ENCODE measurements around the gene ZNF471. TPM values are rescaled to one million over a fixed set of nuclear protein-coding genes. Genes with fewer than 3 reads are reported as not detected.

Gene ZNF471
- total and polyA plus RNA-seq, 10 of the 15 experiments (the other 5 are each of a cell fraction or from before 2014, with no cell fraction given): 0.03 TPM; not detected in 9

DNA sequence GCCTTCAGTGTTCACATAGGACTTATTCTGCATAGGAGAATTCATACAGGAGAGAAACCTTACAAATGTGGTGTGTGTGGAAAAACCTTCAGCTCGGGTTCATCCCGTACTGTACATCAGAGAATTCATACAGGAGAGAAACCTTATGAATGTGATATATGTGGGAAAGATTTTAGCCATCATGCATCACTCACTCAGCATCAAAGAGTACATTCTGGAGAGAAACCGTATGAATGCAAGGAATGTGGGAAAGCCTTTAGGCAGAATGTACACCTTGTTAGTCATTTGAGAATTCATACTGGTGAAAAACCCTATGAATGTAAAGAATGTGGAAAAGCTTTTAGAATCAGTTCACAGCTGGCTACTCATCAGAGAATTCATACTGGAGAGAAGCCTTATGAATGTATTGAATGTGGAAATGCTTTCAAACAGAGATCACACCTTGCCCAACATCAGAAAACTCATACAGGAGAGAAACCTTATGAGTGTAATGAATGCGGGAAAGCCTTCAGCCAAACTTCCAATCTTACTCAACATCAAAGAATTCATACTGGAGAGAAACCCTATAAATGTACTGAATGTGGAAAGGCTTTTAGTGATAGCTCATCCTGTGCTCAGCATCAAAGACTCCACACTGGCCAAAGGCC is 17.7 kb downstream of the ZNF471 start (continued):
- TF ChIP-seq CTCF (IDR thresholded peaks at IDR 0.05 in 2 of 3, conservative IDR thresholded peaks at IDR 0.05 in 1 of 3; ENCODE audit: control insufficient read depth in 2 of 3, extremely low read depth in 1 of 3, insufficient read depth in 1 of 3, low read depth in 3 of 3, low read length in 3 of 3): no peak
- TF ChIP-seq CHD1 (IDR thresholded peaks at IDR 0.05; ENCODE audit: low read depth, low read length): no peak

DNA sequence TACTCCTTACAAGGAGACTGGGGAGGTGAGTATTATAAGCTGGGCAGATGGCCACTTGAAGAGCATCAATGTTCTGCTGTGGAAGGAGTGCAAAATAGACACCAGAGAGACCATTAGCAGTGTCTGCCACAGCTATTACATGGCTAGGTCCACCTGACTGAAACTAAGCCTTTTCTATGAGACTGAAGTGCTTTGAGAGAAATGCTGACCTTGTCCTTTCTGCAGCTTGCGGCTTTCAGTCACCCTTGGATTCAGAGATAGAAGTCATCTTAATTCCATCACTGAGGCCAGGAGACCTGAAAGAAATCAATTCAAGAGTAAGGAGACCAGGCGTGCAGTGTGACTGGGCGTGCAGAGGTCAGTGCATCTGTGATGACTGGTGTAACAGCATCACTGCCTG is 29.8 kb downstream of the ZNF471 start:
- Histone ChIP-seq H3K27ac (ENCODE audit: control insufficient read depth, insufficient read depth) (no peak overlapping the region), H3K79me2 (ENCODE audit: control insufficient read depth, insufficient read depth, low read length) (no peaks in the 10 kb centered on the region), H3K4me3 (no peak overlapping the region), H3K9me3 (replicated peaks; ENCODE audit: control insufficient read depth, insufficient read depth, low read length) (peaks cover 8% of the 10 kb centered on the region), H2AFZ (ENCODE audit: control insufficient read depth, low read depth, low read length) (no peak overlapping the region), H3K36me3 (ENCODE audit: control insufficient read depth in 2 of 2, insufficient read depth in 2 of 2, low read length in 1 of 2) (no peaks in the 10 kb centered on the region), H4K20me1 (ENCODE audit: control insufficient read depth, insufficient read depth) (no peaks in the 10 kb centered on the region), H3K9ac (ENCODE audit: control insufficient read depth, insufficient read depth, low read length) (no peak overlapping the region), H3K4me1 (ENCODE audit: control insufficient read depth, insufficient read depth, low read length) (no peaks in the 10 kb centered on the region), H3K27me3 (replicated peaks in 1 of 2; ENCODE audit: control insufficient read depth in 2 of 2, insufficient read depth in 2 of 2, low read length in 1 of 2) (no peaks in the 10 kb centered on the region), H3K4me2 (ENCODE audit: control insufficient read depth, insufficient read depth) (no peak overlapping the region)
- no peak for DNase-seq (ENCODE audit: low read depth, low spot score)
- intact Hi-C loops (cut with micrococcal nuclease; ENCODE audit: unreplicated experiment) (no loop called here), in situ Hi-C loops (cut with MboI) (no loop called here)
- WGBS (ENCODE audit: insufficient coverage, insufficient replicate concordance, low lambda C conversion rate, missing lambda C conversion rate): 56% methylated on average over 3 of the region's 3 CpGs
- ATAC-seq: no peak
- RAD21 ChIA-PET (ENCODE audit: unreplicated experiment): no interaction called here
- POLR2A ChIA-PET: no interaction called here
- FAIRE-seq: no peak
- CTCF ChIA-PET: no interaction called here
- no TSS peak for BruUV-seq (replicated peaks)
- SMC1A ChIA-PET (ENCODE audit: uncharacterized antibody, unreplicated experiment): no interaction called here
- TF ChIP-seq CHD1 (IDR thresholded peaks at IDR 0.05; ENCODE audit: low read depth, low read length): no peak
- TF ChIP-seq YY1 (IDR thresholded peaks at IDR 0.05; ENCODE audit: low read depth, low read length): no peak
- TF ChIP-seq, protein P1, sequence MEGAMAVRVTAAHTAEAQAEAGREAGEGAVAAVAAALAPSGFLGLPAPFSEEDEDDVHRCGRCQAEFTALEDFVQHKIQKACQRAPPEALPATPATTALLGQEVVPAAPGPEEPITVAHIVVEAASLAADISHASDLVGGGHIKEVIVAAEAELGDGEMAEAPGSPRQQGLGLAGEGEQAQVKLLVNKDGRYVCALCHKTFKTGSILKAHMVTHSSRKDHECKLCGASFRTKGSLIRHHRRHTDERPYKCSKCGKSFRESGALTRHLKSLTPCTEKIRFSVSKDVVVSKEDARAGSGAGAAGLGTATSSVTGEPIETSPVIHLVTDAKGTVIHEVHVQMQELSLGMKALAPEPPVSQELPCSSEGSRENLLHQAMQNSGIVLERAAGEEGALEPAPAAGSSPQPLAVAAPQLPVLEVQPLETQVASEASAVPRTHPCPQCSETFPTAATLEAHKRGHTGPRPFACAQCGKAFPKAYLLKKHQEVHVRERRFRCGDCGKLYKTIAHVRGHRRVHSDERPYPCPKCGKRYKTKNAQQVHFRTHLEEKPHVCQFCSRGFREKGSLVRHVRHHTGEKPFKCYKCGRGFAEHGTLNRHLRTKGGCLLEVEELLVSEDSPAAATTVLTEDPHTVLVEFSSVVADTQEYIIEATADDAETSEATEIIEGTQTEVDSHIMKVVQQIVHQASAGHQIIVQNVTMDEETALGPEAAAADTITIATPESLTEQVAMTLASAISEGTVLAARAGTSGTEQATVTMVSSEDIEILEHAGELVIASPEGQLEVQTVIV (IDR thresholded peaks at IDR 0.05; ENCODE audit: borderline replicate concordance, partially characterized antibody): no peak
- TF ChIP-seq RFX5 (IDR thresholded peaks at IDR 0.05; ENCODE audit: low read depth, low read length): no peak
- no peak for TF ChIP-seq MEF2B (IDR thresholded peaks at IDR 0.05; ENCODE audit: partially characterized antibody, poor library complexity, severe bottlenecking)
- TF ChIP-seq, protein P2, sequence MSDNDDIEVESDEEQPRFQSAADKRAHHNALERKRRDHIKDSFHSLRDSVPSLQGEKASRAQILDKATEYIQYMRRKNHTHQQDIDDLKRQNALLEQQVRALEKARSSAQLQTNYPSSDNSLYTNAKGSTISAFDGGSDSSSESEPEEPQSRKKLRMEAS (IDR thresholded peaks at IDR 0.05; ENCODE audit: low read depth, low read length): no peak
- no peak for TF ChIP-seq NR2F1 (conservative IDR thresholded peaks at IDR 0.05)
- TF ChIP-seq, protein P3, sequence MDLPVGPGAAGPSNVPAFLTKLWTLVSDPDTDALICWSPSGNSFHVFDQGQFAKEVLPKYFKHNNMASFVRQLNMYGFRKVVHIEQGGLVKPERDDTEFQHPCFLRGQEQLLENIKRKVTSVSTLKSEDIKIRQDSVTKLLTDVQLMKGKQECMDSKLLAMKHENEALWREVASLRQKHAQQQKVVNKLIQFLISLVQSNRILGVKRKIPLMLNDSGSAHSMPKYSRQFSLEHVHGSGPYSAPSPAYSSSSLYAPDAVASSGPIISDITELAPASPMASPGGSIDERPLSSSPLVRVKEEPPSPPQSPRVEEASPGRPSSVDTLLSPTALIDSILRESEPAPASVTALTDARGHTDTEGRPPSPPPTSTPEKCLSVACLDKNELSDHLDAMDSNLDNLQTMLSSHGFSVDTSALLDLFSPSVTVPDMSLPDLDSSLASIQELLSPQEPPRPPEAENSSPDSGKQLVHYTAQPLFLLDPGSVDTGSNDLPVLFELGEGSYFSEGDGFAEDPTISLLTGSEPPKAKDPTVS (IDR thresholded peaks at IDR 0.05; ENCODE audit: low read depth, low read length): no peak
- no peak for TF ChIP-seq ESRRA (IDR thresholded peaks at IDR 0.05; ENCODE audit: low read length)
- no peak for TF ChIP-seq HDAC2 (IDR thresholded peaks at IDR 0.05)
- TF ChIP-seq FOXM1 (IDR thresholded peaks at IDR 0.05; ENCODE audit: low read depth, low read length): no peak

Measured in GM12878 (cell line).